Measurements from ENCODE around the gene CHAD. TPM values are rescaled to one million over a fixed set of nuclear protein-coding genes. Genes with fewer than 3 reads are reported as not detected.

CHAD gene
- polyA plus RNA-seq, 1 donor from 2014 or later, result not detected

GRCh38 chr17:50443505-50443974 is 25.1 kb downstream of the CHAD start:
- TF ChIP-seq EP300 (conservative IDR thresholded peaks at IDR 0.05; ENCODE audit: poor library complexity, severe bottlenecking) (no peak), POLR2AphosphoS5 (IDR thresholded peaks at IDR 0.05) (no peak), SMC3 (conservative IDR thresholded peaks at IDR 0.05; ENCODE audit: poor library complexity) (no peak), CTCF (IDR thresholded peaks at IDR 0.05; ENCODE audit: poor library complexity, severe bottlenecking) (no peak), EZH2 (IDR thresholded peaks at IDR 0.05; ENCODE audit: borderline replicate concordance, insufficient read depth, low read length, poor library complexity, severe bottlenecking) (no peak), RAD21 (conservative IDR thresholded peaks at IDR 0.05) (no peak), REST (IDR thresholded peaks at IDR 0.05; ENCODE audit: borderline replicate concordance) (no peak)
- H3K27ac ChIP-seq (ENCODE audit: low read length), result no peak overlapping the region

GRCh38 chr17:50440838-50441829 is 27.5 kb downstream of the CHAD start:
- Histone ChIP-seq H3K9me3 (ENCODE audit: low read length) (no peaks in the 10 kb centered on the region), H3K27ac (ENCODE audit: low read length) (no peak overlapping the region), H3F3A (ENCODE audit: insufficient read depth, low read length, poor library complexity, severe bottlenecking) (no peaks in the 10 kb centered on the region), H3K9me2 (ENCODE audit: insufficient read depth, low read length) (no peaks in the 10 kb centered on the region), H3K36me3 (ENCODE audit: insufficient read depth, low read length) (no peaks in the 10 kb centered on the region), H3K27me3 (ENCODE audit: insufficient read depth, low read depth, low read length) (no peaks in the 10 kb centered on the region), H3K4me2 (ENCODE audit: low read length) (no peak overlapping the region), H3K9ac (ENCODE audit: low read length) (no peak overlapping the region), H3K4me3 (ENCODE audit: low read length) (no peak overlapping the region), H2AFZ (ENCODE audit: low read depth, low read length) (no peak overlapping the region), H3K79me2 (replicated peaks; ENCODE audit: insufficient read depth, low read length) (no peaks in the 10 kb centered on the region), H4K20me1 (ENCODE audit: insufficient read depth) (no peaks in the 10 kb centered on the region)
- TF ChIP-seq CTCF (IDR thresholded peaks at IDR 0.05; ENCODE audit: poor library complexity, severe bottlenecking) (no peak), REST (IDR thresholded peaks at IDR 0.05; ENCODE audit: borderline replicate concordance) (no peak), EZH2 (IDR thresholded peaks at IDR 0.05; ENCODE audit: borderline replicate concordance, insufficient read depth, low read length, poor library complexity, severe bottlenecking) (no peak), SMC3 (conservative IDR thresholded peaks at IDR 0.05; ENCODE audit: poor library complexity) (no peak), RAD21 (conservative IDR thresholded peaks at IDR 0.05) (no peak), TAF1 (IDR thresholded peaks at IDR 0.05; ENCODE audit: low read depth) (no peak), MXI1 (conservative IDR thresholded peaks at IDR 0.05; ENCODE audit: poor library complexity, severe bottlenecking) (no peak), POLR2AphosphoS5 (IDR thresholded peaks at IDR 0.05) (no peak), EP300 (conservative IDR thresholded peaks at IDR 0.05; ENCODE audit: poor library complexity, severe bottlenecking) (no peak)

More at GRCh38 chr17:50443505-50443974, 25.1 kb downstream of the CHAD start:
- Histone ChIP-seq H3F3A (ENCODE audit: insufficient read depth, low read length, poor library complexity, severe bottlenecking) (no peaks in the 10 kb centered on the region), H3K4me3 (ENCODE audit: low read length) (no peak overlapping the region), H3K9me3 (ENCODE audit: low read length) (no peaks in the 10 kb centered on the region), H3K9me2 (ENCODE audit: insufficient read depth, low read length) (no peaks in the 10 kb centered on the region), H3K4me2 (ENCODE audit: low read length) (no peak overlapping the region), H2AFZ (ENCODE audit: low read depth, low read length) (no peak overlapping the region), H3K9ac (ENCODE audit: low read length) (no peak overlapping the region), H3K27me3 (ENCODE audit: insufficient read depth, low read depth, low read length) (no peaks in the 10 kb centered on the region), H3K79me2 (replicated peaks; ENCODE audit: insufficient read depth, low read length) (no peaks in the 10 kb centered on the region), H3K36me3 (ENCODE audit: insufficient read depth, low read length) (no peaks in the 10 kb centered on the region), H4K20me1 (ENCODE audit: insufficient read depth) (no peaks in the 10 kb centered on the region)

Measured in neural cell (in vitro differentiated cells).